Measurements from ENCODE around the gene GJD3. TPM values are rescaled to one million over a fixed set of nuclear protein-coding genes. Genes with fewer than 3 reads are reported as not detected.

The GJD3 gene
- total RNA-seq, 6 donors from 2014 or later = 1.7 to 8.4 (median 4.5) TPM; not detected in 2

DNA sequence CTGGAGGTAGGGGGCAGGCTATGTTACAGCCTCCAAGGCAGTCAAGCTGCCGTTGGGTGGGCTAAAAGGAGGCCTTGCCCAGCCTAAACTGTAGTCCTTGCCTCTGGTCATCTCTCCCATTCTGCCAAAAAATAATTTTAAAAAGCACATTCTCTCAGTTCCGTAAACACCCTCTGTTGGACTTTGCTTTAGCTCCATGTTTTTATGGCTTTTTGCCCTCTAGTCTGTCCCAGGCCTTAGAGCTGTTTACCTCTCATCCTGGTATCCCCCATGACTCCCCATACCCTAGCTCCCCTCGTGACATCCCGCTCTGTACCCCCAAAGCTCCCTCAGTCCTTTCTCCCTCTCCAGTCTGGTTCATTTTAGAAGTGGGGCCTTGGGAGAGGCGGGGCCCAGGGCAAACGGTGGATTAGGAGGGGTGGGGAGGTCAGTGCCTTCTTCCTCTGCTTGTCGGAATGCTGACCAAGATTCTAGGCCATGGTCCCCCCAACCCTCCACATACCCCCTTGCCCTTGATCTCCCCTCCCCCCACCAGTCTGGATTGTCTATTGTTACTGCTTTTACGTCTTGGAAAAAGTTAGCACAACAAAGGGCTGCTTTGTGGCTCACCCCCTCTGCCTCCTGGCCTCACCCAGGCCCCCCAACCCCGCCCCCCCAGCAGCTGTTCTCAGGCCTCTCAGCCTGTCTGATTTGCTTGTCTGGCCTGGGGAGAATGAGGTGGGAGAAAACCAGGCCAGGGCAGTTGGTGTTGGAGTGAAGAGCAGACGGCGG, 18.4 kb downstream of the GJD3 start:
- ATAC-seq (ENCODE audit: low FRiP score in 2 of 2) = no peak
- H3K9me3 ChIP-seq = no peaks in the 10 kb centered on the region
- TF ChIP-seq POLR2AphosphoS5 (IDR thresholded peaks at IDR 0.05) = no peak
- TF ChIP-seq EP300 (IDR thresholded peaks at IDR 0.05) = no peak
- TF ChIP-seq POLR2A (IDR thresholded peaks at IDR 0.05) = no peak
- TF ChIP-seq CTCF (IDR thresholded peaks at IDR 0.05) = no peak
- H3K27me3 ChIP-seq = no peaks in the 10 kb centered on the region
- no peak for DNase-seq
- peak overlapping the region; percentile 95 to 100 (median 96) for H3K27ac ChIP-seq
- peaks cover 0 to 27% (median 19%) of the 10 kb centered on the region in 4 donors for H3K36me3 ChIP-seq
- H3K4me1 ChIP-seq = peaks cover 65 to 84% (median 80%) of the 10 kb centered on the region in 4 donors
- 36 to 49% methylated on average over 11 of the region's 11 CpGs for WGBS, 2 donors
- peak overlapping the region; percentile 45 to 92 (median 80) for H3K4me3 ChIP-seq

- ATAC-seq (ENCODE audit: low FRiP score in 2 of 2) (peak; percentile 6 to 78), DNase-seq (peak; percentile 86 to 92)
- WGBS, 2 donors = 0 to 8% methylated on average over 2 to 26 of the region's 45 CpGs
- peak overlapping the region; percentile 95 to 100 (median 96) for H3K27ac ChIP-seq
- peak in 2 of 4 donors; percentile 44 to 51 for TF ChIP-seq EP300 (IDR thresholded peaks at IDR 0.05)
- peak in 2 of 4 donors; percentile 22 to 45 for TF ChIP-seq POLR2A (IDR thresholded peaks at IDR 0.05)
- TF ChIP-seq POLR2AphosphoS5 (IDR thresholded peaks at IDR 0.05) = peak; percentile 54 to 71
- no peak for TF ChIP-seq CTCF (IDR thresholded peaks at IDR 0.05)
- H3K4me3 ChIP-seq = peak overlapping the region; percentile 45 to 92 (median 80)
- H3K27me3 ChIP-seq = no peaks in the 10 kb centered on the region
- H3K36me3 ChIP-seq = peaks cover 0 to 21% (median 18%) of the 10 kb centered on the region in 4 donors
- H3K9me3 ChIP-seq = no peaks in the 10 kb centered on the region
- H3K4me1 ChIP-seq = peaks cover 62 to 84% (median 79%) of the 10 kb centered on the region in 4 donors
Measured at GRCh38 chr17:40345161-40345993, 19.2 kb downstream of the GJD3 start.

DNA sequence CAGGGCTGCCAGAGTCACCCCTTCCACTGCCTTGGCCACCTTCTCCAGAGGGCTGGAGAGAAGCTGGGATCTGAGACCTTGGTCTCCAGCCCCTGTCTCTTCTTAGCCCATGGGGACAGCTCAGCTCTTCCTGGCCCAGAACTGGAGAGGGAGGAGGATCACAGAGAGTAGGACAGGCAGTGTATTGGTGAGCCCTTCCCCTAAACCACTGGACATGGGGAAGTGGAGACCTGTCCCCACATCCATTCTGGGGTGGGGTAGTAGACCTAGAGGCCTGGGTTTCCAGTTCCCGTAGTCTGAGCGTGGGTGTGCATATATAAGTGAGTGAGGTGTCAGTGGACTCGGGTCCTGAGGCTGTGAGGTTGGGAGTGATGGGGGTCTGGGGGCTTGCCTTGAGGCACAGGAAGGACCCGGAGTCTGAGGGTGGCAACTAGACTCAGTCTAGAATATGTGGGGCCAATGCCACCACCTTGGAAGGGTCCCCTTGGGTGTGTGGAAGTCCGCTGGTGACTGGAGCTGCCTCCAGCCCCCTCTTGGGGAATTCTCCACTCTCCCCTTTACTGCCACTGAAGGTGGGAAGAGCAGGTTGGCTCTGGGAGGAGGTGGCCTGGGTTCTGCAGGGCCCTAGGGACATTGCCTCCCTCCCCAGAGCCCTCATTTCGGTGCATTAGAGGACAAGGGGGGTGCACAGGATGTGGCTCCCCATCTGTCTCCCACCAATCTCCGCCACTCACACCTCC, 19.9 kb downstream of the GJD3 start:
- TF ChIP-seq POLR2A (IDR thresholded peaks at IDR 0.05) = no peak
- TF ChIP-seq EP300 (IDR thresholded peaks at IDR 0.05) = no peak
- no peak for TF ChIP-seq CTCF (IDR thresholded peaks at IDR 0.05)
- TF ChIP-seq POLR2AphosphoS5 (IDR thresholded peaks at IDR 0.05) = peak in 1 of 2 donors; percentile 29
- H3K27me3 ChIP-seq = no peaks in the 10 kb centered on the region
- peaks cover 61 to 84% (median 79%) of the 10 kb centered on the region in 4 donors for H3K4me1 ChIP-seq
- WGBS, 2 donors = 15 to 25% methylated on average over 4 to 7 of the region's 7 CpGs
- no peak for ATAC-seq (ENCODE audit: low FRiP score in 2 of 2)
- H3K9me3 ChIP-seq = no peaks in the 10 kb centered on the region
- H3K36me3 ChIP-seq = peaks cover 0 to 15% (median 12%) of the 10 kb centered on the region in 4 donors
- H3K4me3 ChIP-seq = peak overlapping the region; percentile 45 to 92 (median 80)
- H3K27ac ChIP-seq = peak overlapping the region; percentile 95 to 100 (median 96)
- DNase-seq = no peak

- TF ChIP-seq EP300 (IDR thresholded peaks at IDR 0.05) = peak in 1 of 4 donors; percentile 55
- TF ChIP-seq POLR2A (IDR thresholded peaks at IDR 0.05) = peak in 1 of 4 donors; percentile 18
- TF ChIP-seq POLR2AphosphoS5 (IDR thresholded peaks at IDR 0.05) = peak; percentile 81 to 87
- TF ChIP-seq CTCF (IDR thresholded peaks at IDR 0.05) = no peak
- H3K36me3 ChIP-seq = peaks cover 0 to 3% (median under 1%) of the 10 kb centered on the region in 4 donors
- 34 to 35% methylated on average over 9 to 15 of the region's 15 CpGs for WGBS, 2 donors
- H3K27ac ChIP-seq = peak overlapping the region; percentile 95 to 100 (median 96)
- peaks cover 61 to 84% (median 79%) of the 10 kb centered on the region in 4 donors for H3K4me1 ChIP-seq
- H3K27me3 ChIP-seq = no peaks in the 10 kb centered on the region
- no peaks in the 10 kb centered on the region for H3K9me3 ChIP-seq
- no peak for ATAC-seq (ENCODE audit: low FRiP score in 2 of 2)
- H3K4me3 ChIP-seq = peak overlapping the region; percentile 45 to 92 (median 80)
- DNase-seq = no peak
Measured at GRCh38 chr17:40343219-40344119, 21.1 kb downstream of the GJD3 start.
